HG02759 (cell line): ENCODE data around the gene CNOT3.
A peak's percentile ranks its signal among the peaks of the same experiment; 100 is the strongest.
"Not testable (repeated sequence)": the region's sequence is repeated elsewhere in the genome, so short reads cannot be mapped to it uniquely, and the experiment has no call there.

Experiments
- ATAC-seq: cut with Tn5 transposase; IDR thresholded peaks from one replicate; pipeline ENCODE4 v1.9.1; 2021; ENCODE audit warnings: mild to moderate bottlenecking, moderate library complexity; ENCODE audit not compliant: unreplicated experiment

Gene CNOT3

GRCh38 chr19:54137699-54138488, at the start of gene CNOT3:
TSS of gene CNOT3 (plus strand) at chr19:54137762. CDS start at chr19:54142979, 5,217 bp downstream.
- ATAC-seq: no peak

- ATAC-seq: no peak
Measured at GRCh38 chr19:54094426-54095000, 43.0 kb upstream of the CNOT3 start.

- ATAC-seq: no peak
Measured at GRCh38 chr19:54095136-54095858, 42.3 kb upstream of the CNOT3 start.

- not testable (repeated sequence) for ATAC-seq
Measured at GRCh38 chr19:54095859-54096616, 41.5 kb upstream of the CNOT3 start.

GRCh38 chr19:54096617-54097106, 40.9 kb upstream of the CNOT3 start:
- no peak for ATAC-seq

- ATAC-seq: no peak
Measured at GRCh38 chr19:54099190-54099902, 38.2 kb upstream of the CNOT3 start.

- ATAC-seq: not testable (repeated sequence)
Measured at GRCh38 chr19:54099903-54100255, 37.7 kb upstream of the CNOT3 start.

GRCh38 chr19:54100561-54100960, 37.0 kb upstream of the CNOT3 start, which contains the start of gene OSCAR:
TSS of gene OSCAR (minus strand) at chr19:54100803. CDS start at chr19:54100792, 11 bp downstream.
- ATAC-seq: no peak

GRCh38 chr19:54102421-54103169, 35.0 kb upstream of the CNOT3 start, which contains the start of gene NDUFA3:
TSS of gene NDUFA3 (plus strand) at chr19:54102855. CDS start at chr19:54102879, 24 bp downstream.
- peak; percentile 97 for ATAC-seq

GRCh38 chr19:54104998-54105715, 32.4 kb upstream of the CNOT3 start:
- no peak for ATAC-seq

GRCh38 chr19:54105796-54106195, 31.8 kb upstream of the CNOT3 start:
- no peak for ATAC-seq

GRCh38 chr19:54106716-54107115, 30.8 kb upstream of the CNOT3 start:
- no peak for ATAC-seq

GRCh38 chr19:54107876-54108490, 29.6 kb upstream of the CNOT3 start:
- ATAC-seq: no peak

GRCh38 chr19:54108496-54108895, 29.1 kb upstream of the CNOT3 start:
- ATAC-seq: no peak

GRCh38 chr19:54109651-54110050, 27.9 kb upstream of the CNOT3 start:
- no peak for ATAC-seq

- no peak for ATAC-seq
Measured at GRCh38 chr19:54114340-54115108, 23.0 kb upstream of the CNOT3 start.
